Naive thymus-derived CD8-positive, alpha-beta T cell (primary cell): ENCODE measurements around the gene P2RX1. TPM values are rescaled to one million over a fixed set of nuclear protein-coding genes. Genes with fewer than 3 reads are reported as not detected.
A peak's percentile ranks its signal among the peaks of the same experiment; 100 is the strongest.
"Not testable (repeated sequence)": the region's sequence is repeated elsewhere in the genome, so short reads cannot be mapped to it uniquely, and the experiment has no call there.

Experiments used
- ATAC-seq, 2 donors: fragments of 150-1000 bp; cut with Tn5 transposase in 1 of 2; sonication (Bioruptor Pico), chemical (Tn5 transposase) in 1 of 2; 1 replicate in 1 of 2; 2 replicates in 1 of 2; pipeline ENCODE4 v1.10.0; 2021; ENCODE audit warnings: mild to moderate bottlenecking in 2 of 2, moderate library complexity in 2 of 2
- POLR2A ChIA-PET: fragments of 350-600 bp; sonication (Branson Sonifier 250); formaldehyde crosslinking; loops from one replicate; lab custom pipeline; 2021; ENCODE audit warnings: antibody characterized with exemption; lab: Charles Lee
- DNase-seq, 10 donors: peaks; one replicate each; pipeline versions ENCODE4 v3.0.0 to v3.0.0-alpha.2; 2020 to 2022
- H3K27ac Mint-ChIP-seq, 10 donors: one replicate each; pipeline ENCODE4 v1.8.0; 2020 to 2022; ENCODE audit warnings: mild to moderate bottlenecking in 10 of 10, mixed read lengths in 10 of 10, moderate library complexity in 4 of 10, inconsistent platforms in 1 of 10
- H3K27me3 Mint-ChIP-seq, 5 donors: one replicate each; pipeline ENCODE4 v1.8.0; 2021 to 2022; ENCODE audit warnings: mixed read lengths in 5 of 5
- H3K36me3 Mint-ChIP-seq, 3 donors: one replicate each; pipeline ENCODE4 v1.8.0; 2020 to 2022; ENCODE audit warnings: mixed read lengths in 3 of 3, mild to moderate bottlenecking in 2 of 3, inconsistent platforms in 1 of 3
- H3K4me1 Mint-ChIP-seq, 4 donors: one replicate each; pipeline ENCODE4 v1.8.0; 2021 to 2022; ENCODE audit warnings: mixed read lengths in 4 of 4
- H3K4me3 Mint-ChIP-seq, 10 donors: one replicate each; pipeline ENCODE4 v1.8.0; 2020 to 2022; ENCODE audit warnings: mild to moderate bottlenecking in 10 of 10, mixed read lengths in 10 of 10, moderate library complexity in 6 of 10, inconsistent platforms in 1 of 10
- H3K9me3 Mint-ChIP-seq, 9 donors: one replicate each; pipeline ENCODE4 v1.8.0; 2020 to 2022; ENCODE audit warnings: mixed read lengths in 9 of 9, mild to moderate bottlenecking in 3 of 9, inconsistent platforms in 1 of 9, moderate library complexity in 1 of 9
- polyA plus RNA-seq, 3 donors: library from polyadenylated mRNA; unstranded; fragments of 300-500 nt; fragmentation: Illumina TruSeq; gene quantifications; one replicate each; pipeline ENCODE4 v1.2.3, GENCODE V29; 2021
- total RNA-seq, 8 experiments: library from RNA in 2 of 8; stranded (reverse) in 2 of 8; gene quantifications; one replicate each; pipeline ENCODE4 v1.2.3 and lab custom pipeline; 2021 to 2026

Gene P2RX1
- total and polyA plus RNA-seq, 5 experiments from 2014 or later = 1.1 to 1.6 TPM; not detected in 3

DNA sequence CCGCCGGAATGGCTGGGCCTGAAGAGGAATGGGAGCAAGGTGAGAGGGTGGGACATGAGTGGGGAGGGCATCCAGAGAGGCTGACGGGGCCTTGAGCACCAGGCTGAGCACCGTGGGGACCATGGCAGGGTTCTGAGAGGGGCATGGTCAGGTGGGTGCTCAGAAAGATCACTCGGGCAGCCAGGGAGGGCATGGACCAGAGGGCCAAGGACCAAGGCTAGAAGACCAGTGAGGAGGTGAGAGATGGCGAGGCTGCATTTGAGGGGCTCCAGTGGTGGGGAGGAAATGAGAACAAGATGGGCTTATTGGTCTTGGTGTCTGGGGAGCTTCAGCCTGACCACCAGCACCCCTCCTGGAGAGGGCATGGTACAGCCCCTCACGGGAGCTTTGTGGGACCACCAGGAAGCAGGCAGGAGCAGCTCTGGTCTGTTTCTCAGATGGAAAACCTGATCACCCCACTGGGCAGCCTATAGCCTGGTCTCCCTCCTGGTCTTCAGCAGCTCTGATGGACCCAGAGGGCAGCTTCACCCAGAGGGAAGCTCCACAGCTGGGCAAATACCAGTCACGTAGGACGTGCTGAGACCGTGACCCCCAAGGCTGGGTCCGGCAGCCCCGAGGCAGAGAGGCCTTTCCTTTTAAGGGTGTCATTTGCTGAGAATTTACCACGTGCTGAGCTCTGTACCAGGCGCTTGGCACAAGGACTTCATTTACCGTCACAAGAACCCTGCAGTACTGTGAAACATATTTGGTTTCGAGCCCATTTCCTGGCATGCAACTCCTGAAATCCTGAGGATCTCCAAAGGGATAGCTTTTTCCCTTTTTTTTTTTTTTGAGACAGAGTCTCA is 58.8 kb downstream of the P2RX1 start:
- no peak for DNase-seq
- peaks cover 0 to under 1% (median 0%) of the 10 kb centered on the region in 5 donors for H3K27me3 Mint-ChIP-seq
- peaks cover 0 to 7% (median 0%) of the 10 kb centered on the region in 3 donors for H3K36me3 Mint-ChIP-seq
- H3K4me1 Mint-ChIP-seq = peaks cover 0 to 2% (median 0%) of the 10 kb centered on the region in 4 donors
- no peaks in the 10 kb centered on the region for H3K9me3 Mint-ChIP-seq
- POLR2A ChIA-PET = no interaction called here
- no peak overlapping the region for H3K27ac Mint-ChIP-seq
- no peak for ATAC-seq
- H3K4me3 Mint-ChIP-seq = no peak overlapping the region

DNA sequence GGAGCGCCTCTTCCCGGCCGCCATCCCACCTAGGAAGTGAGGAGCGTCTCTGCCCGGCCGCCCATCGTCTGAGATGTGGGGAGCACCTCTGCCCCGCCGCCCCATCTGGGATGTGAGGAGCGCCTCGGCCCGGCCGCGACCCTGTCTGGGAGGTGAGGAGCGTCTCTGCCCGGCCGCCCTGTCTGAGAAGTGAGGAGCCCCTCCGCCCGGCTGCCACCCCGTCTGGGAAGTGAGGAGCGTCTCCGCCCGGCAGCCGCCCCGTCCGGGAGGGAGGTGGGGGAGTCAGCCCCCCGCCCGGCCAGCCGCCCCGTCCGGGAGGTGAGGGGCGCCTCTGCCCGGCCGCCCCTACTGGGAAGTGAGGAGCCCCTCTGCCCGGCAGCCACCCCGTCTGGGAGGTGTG is 62.1 kb downstream of the P2RX1 start:
- H3K4me1 Mint-ChIP-seq, H3K9me3 Mint-ChIP-seq, POLR2A ChIA-PET, H3K27ac Mint-ChIP-seq, H3K4me3 Mint-ChIP-seq, H3K36me3 Mint-ChIP-seq, DNase-seq, ATAC-seq: not testable (repeated sequence)
- H3K27me3 Mint-ChIP-seq = peaks cover 0 to 12% (median 6%) of the 10 kb centered on the region in 5 donors

DNA sequence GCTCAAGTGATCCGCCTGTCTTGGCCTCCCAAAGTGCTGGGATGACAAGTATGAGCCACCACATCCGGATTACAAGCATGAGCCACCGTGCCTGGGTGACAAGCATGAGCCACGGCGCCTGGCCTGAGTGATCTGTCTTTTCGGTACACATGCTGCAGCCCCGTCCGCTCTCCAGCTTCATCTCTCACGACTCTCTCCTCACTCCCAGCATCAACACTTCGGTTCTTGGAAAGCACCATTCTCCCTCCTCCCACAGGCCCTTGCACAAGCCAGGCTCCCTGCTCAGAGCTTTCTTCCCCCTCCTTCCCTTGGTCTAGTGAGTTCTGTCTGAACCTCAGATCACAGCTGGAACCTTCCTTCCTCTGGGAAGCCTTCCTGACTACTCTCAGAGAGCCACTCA is 63.7 kb downstream of the P2RX1 start:
- Mint-ChIP-seq H3K27me3 (peaks cover 0 to 12% (median 6%) of the 10 kb centered on the region in 5 donors), H3K9me3 (no peaks in the 10 kb centered on the region), H3K4me3 (no peak overlapping the region), H3K27ac (peak overlapping the region in 1 of 10 donors; percentile 53), H3K36me3 (no peaks in the 10 kb centered on the region), H3K4me1 (peaks cover 0 to 2% (median 0%) of the 10 kb centered on the region in 4 donors)
- DNase-seq (no peak), ATAC-seq (no peak)
- POLR2A ChIA-PET = no interaction called here

DNA sequence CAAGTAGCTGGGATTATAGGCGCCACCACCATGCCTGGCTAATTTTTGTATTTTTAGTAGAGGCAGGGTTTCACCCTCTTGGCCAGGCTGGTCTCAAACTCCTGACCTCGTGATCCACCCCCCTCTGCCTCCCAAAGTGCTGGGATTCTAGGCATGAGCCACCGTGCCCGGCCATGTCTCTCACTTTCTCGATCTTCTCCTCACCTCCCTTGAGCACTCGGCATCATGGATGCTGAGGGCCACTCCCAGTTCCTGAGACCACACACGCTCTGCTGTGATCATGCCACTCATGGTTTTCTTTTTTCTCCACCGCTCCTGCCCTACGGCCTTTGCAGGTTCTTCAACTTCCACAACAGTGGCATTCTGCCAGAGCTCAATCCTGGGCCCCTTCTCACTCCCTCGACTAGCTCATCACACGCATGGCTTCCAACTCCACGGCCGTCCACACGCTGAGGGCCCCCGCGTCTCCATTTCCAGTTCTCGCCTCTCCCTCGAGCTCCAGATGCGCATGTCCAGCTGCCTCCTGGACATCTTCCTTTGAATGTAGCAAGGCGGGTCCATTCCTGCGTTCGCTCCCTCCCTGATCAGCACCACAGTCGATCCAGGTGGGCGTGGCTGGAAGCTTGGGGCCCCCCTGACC is 64.7 kb downstream of the P2RX1 start:
- Mint-ChIP-seq H3K4me1 (peaks cover 0 to 6% (median 4%) of the 10 kb centered on the region in 4 donors), H3K27me3 (peaks cover 0 to 12% (median 6%) of the 10 kb centered on the region in 5 donors), H3K27ac (peak overlapping the region in 1 of 10 donors; percentile 53), H3K4me3 (no peak overlapping the region), H3K36me3 (no peaks in the 10 kb centered on the region), H3K9me3 (no peaks in the 10 kb centered on the region)
- POLR2A ChIA-PET = no interaction called here
- ATAC-seq (no peak), DNase-seq (no peak)

DNA sequence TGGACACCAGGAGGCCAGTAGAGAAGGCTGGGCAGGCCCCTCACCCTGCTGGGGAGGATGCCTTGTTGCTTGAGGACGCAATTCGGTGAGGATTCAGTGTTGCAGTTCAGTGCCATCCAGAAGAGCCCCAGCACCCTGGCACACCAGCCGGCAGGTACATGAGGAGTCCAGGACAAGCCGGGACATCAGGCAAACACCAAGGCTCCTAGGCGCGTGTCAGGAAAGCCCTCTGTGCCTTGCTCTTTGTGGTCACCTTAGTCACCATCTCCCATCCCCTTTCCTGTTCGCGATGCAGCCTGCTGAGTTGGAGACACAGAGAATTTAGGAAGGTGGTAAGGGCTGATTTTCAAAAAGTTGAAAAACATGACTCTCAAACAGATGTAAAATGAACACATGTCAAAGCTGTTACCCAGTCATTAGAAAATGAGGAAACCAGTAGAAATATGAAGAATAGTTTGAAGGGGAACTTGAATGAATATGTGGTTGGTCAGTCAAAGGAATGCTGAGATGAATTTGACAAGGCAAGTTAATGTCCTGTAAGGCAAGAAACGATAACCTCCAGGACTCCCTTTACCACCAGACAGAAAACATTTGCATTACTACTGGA is 67.9 kb downstream of the P2RX1 start:
- ATAC-seq = no peak
- H3K4me1 Mint-ChIP-seq = peaks cover 13 to 34% (median 24%) of the 10 kb centered on the region in 4 donors
- no peaks in the 10 kb centered on the region for H3K9me3 Mint-ChIP-seq
- H3K4me3 Mint-ChIP-seq = no peak overlapping the region
- peaks cover 0 to 10% (median 0%) of the 10 kb centered on the region in 3 donors for H3K36me3 Mint-ChIP-seq
- peak overlapping the region in 1 of 10 donors; percentile 25 for H3K27ac Mint-ChIP-seq
- H3K27me3 Mint-ChIP-seq = peaks cover 0 to 12% (median 6%) of the 10 kb centered on the region in 5 donors
- DNase-seq = no peak
- POLR2A ChIA-PET = no interaction called here

DNA sequence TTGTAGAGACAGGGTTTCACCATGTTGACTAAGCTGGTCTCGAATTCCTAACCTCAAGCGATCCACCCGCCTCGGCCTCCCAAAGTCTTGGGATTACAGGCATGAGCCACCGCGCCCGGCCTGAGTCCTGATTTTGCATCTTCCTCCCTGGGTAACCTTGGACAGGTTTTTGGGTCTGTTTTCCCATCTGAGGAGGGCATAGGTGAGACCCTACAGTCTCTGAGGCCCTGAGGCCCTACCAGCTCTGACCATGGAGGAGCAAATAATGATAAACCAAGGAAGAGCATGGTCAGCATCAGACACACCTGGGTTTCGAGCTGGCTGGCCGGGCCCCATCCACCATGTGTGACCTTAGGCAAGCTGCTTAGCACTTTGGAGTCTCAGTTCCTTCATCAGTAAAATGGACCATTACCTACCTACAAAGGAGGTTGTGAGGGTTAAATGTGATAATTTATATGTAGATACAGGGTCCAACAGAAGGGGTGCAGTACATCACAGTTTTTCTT is 69.0 kb downstream of the P2RX1 start:
- Mint-ChIP-seq H3K27ac (peak overlapping the region in 3 of 10 donors; percentile 49 to 91 (median 60)), H3K9me3 (no peaks in the 10 kb centered on the region), H3K36me3 (peaks cover 0 to 21% (median 2%) of the 10 kb centered on the region in 3 donors), H3K4me3 (peak overlapping the region in 5 of 10 donors; percentile 5 to 88 (median 41)), H3K27me3 (peaks cover 0 to 8% (median 6%) of the 10 kb centered on the region in 5 donors), H3K4me1 (peaks cover 10 to 36% (median 28%) of the 10 kb centered on the region in 4 donors)
- POLR2A ChIA-PET = no interaction called here
- no peak for DNase-seq
- no peak for ATAC-seq

Other genes starting within 250 kb of the P2RX1 start
- 10 to 100 TPM; 12.0 to 14.6 TPM for gene TAX1BP3, start 247.9 kb downstream of the P2RX1 start, total RNA-seq
- gene TAX1BP3, start 247.9 kb downstream of the P2RX1 start, polyA plus RNA-seq = 10 to 100 TPM; 26.6 to 28.1 (median 27.4) TPM
- 10 to 100 TPM; 29.8 TPM for gene EMC6, start 247.7 kb downstream of the P2RX1 start, total RNA-seq
- 10 to 100 TPM; 83.3 to 97.0 (median 92.5) TPM for gene EMC6, start 247.7 kb downstream of the P2RX1 start, polyA plus RNA-seq
- 10 to 100 TPM; 22.1 to 23.7 TPM for gene P2RX5, start 220.3 kb downstream of the P2RX1 start, total RNA-seq
- 10 to 100 TPM; 15.6 to 23.6 (median 16.7) TPM for gene P2RX5, start 220.3 kb downstream of the P2RX1 start, polyA plus RNA-seq
- under 1 TPM; 0.38 to 0.57 TPM for gene HASPIN, start 192.6 kb downstream of the P2RX1 start, total RNA-seq
- gene HASPIN, start 192.6 kb downstream of the P2RX1 start, polyA plus RNA-seq = under 1 TPM in 2 of 3 donors, not detected in 1; 0.13 to 0.28 TPM
- 10 to 100 TPM; 24.5 to 26.8 TPM for gene ITGAE, start 115.3 kb downstream of the P2RX1 start, total RNA-seq
- gene ITGAE, start 115.3 kb downstream of the P2RX1 start, polyA plus RNA-seq = 10 to 100 TPM; 52.7 to 58.1 (median 55.6) TPM
- 10 to 100 TPM; 51.1 to 52.0 TPM for gene NCBP3, start 70.2 kb downstream of the P2RX1 start, total RNA-seq
- gene NCBP3, start 70.2 kb downstream of the P2RX1 start, polyA plus RNA-seq = 10 to 100 TPM in 1 of 3 donors, 1 to 10 TPM in 2; 9.3 to 15.5 (median 9.3) TPM
- gene CAMKK1, start 23.4 kb downstream of the P2RX1 start, total RNA-seq = 1 to 10 TPM; 5.0 to 5.3 TPM
- 1 to 10 TPM in 1 of 3 donors, under 1 TPM in 2; 0.33 to 1.5 (median 0.77) TPM for gene CAMKK1, start 23.4 kb downstream of the P2RX1 start, polyA plus RNA-seq
- gene ATP2A3, start 48.0 kb upstream of the P2RX1 start, total RNA-seq = 100 to 1,000 TPM; 140 to 144 TPM
- gene ATP2A3, start 48.0 kb upstream of the P2RX1 start, polyA plus RNA-seq = 10 to 100 TPM; 37.4 to 71.3 (median 47.7) TPM
- gene ZZEF1, start 226.6 kb upstream of the P2RX1 start, total RNA-seq = 10 to 100 TPM; 89.2 to 91.2 TPM
- gene ZZEF1, start 226.6 kb upstream of the P2RX1 start, polyA plus RNA-seq = 1 to 10 TPM; 3.5 to 7.5 (median 3.7) TPM
- 10 to 100 TPM; 11.1 to 13.0 TPM for gene CYB5D2, start 226.7 kb upstream of the P2RX1 start, total RNA-seq
- 10 to 100 TPM; 13.7 to 17.3 (median 17.1) TPM for gene CYB5D2, start 226.7 kb upstream of the P2RX1 start, polyA plus RNA-seq